Ovary (tissue), 3 donors: ENCODE results near the gene BAIAP2L2.

Experiments used
- CTCF ChIP-seq, 3 donors: fragments of 450-650 bp in 2 of 3; fragments of 200-600 bp in 1 of 3; IDR thresholded peaks; one replicate each; pipeline versions ENCODE4 v1.5.1 to v1.8.0; 2016 to 2022; ENCODE audit warnings: antibody characterized with exemption in 3 of 3, mild to moderate bottlenecking in 1 of 3
- EP300 ChIP-seq: sonication (generic); formaldehyde crosslinking; IDR thresholded peaks from one replicate; pipeline ENCODE4 v1.6.1; 2017; ENCODE audit warnings: antibody characterized with exemption
- donor health status: DM: no; HTN: no; CAD: no.

- TF ChIP-seq CTCF (IDR thresholded peaks at IDR 0.05) (no peak), EP300 (no peak)
Observed at GRCh38 chr22:38120359-38121110, 10.1 kb upstream of the BAIAP2L2 start.
